RWPE1 (cell line): ENCODE results near the gene KIF7.

ENCODE experiments used
- CTCF ChIA-PET: fragments of 350-600 bp; sonication (Branson Sonifier 250); formaldehyde crosslinking; extraction: SDS; loops from one replicate; lab custom pipeline; 2021; lab: Yijun Ruan, JAX
- POLR2A ChIA-PET: fragments of 400-600 bp; formaldehyde crosslinking; extraction: SDS; loops from one replicate; lab custom pipeline; 2020; ENCODE audit warnings: antibody characterized with exemption; ENCODE audit not compliant: low non-redundant PET; lab: Yijun Ruan, JAX
- DNase-seq: peaks from one replicate; pipeline ENCODE4 v3.0.0; 2012; ENCODE audit warnings: low spot score
- H3K27ac ChIP-seq: fragments of 450-650 bp; 2 replicates; pipeline ENCODE4 v1.5.1; 2017
- CTCF ChIP-seq: fragments of 450-650 bp; conservative IDR thresholded peaks from 2 replicates; pipeline ENCODE4 v1.5.1; 2017; ENCODE audit warnings: low read depth, mild to moderate bottlenecking

Gene KIF7

GRCh38 chr15:89614164-89614563 lies 41.1 kb downstream of the KIF7 start:
- no peak for DNase-seq
- ChIA-PET POLR2A (no interaction called here), CTCF (no interaction called here)
- no peak overlapping the region for H3K27ac ChIP-seq
- TF ChIP-seq CTCF, result no peak

GRCh38 chr15:89613031-89613430 lies 42.2 kb downstream of the KIF7 start:
- no peak for DNase-seq
- H3K27ac ChIP-seq, result no peak overlapping the region
- TF ChIP-seq CTCF, result no peak
- ChIA-PET CTCF (no interaction called here), POLR2A (no interaction called here)

GRCh38 chr15:89611317-89611716 lies 44.0 kb downstream of the KIF7 start:
- H3K27ac ChIP-seq, result no peak overlapping the region
- no peak for DNase-seq
- ChIA-PET POLR2A (no interaction called here), CTCF (interaction anchor here (0.6 to 1.0 kb wide), 2 partner anchors 8 to 283 kb away, joined by 3 to 6 read pairs; no protein-coding TSS in a partner anchor)
- TF ChIP-seq CTCF, result no peak

- POLR2A ChIA-PET, result no interaction called here
- H3K27ac ChIP-seq, result no peak overlapping the region
- no peak for TF ChIP-seq CTCF
- no peak for DNase-seq
- CTCF ChIA-PET, result no interaction called here
Measured at GRCh38 chr15:89599021-89599420, 56.2 kb downstream of the KIF7 start.

- no peak for DNase-seq
- no peak for TF ChIP-seq CTCF
- CTCF ChIA-PET, result no interaction called here
- H3K27ac ChIP-seq, result no peak overlapping the region
- POLR2A ChIA-PET, result no interaction called here
Measured at GRCh38 chr15:89593018-89593417, 62.2 kb downstream of the KIF7 start.

GRCh38 chr15:89591834-89592233 lies 63.4 kb downstream of the KIF7 start:
- CTCF ChIA-PET, result interaction anchor here (0.7 kb wide), 1 partner anchor 143 kb away, joined by 3 read pairs; no protein-coding TSS in a partner anchor
- no peak for DNase-seq
- no peak for TF ChIP-seq CTCF
- POLR2A ChIA-PET, result no interaction called here
- no peak overlapping the region for H3K27ac ChIP-seq
